PC-3 (cell line): ENCODE measurements around the gene SLC8A3. TPM values are rescaled to one million over a fixed set of nuclear protein-coding genes. Genes with fewer than 3 reads are reported as not detected.

Experiments
- ATAC-seq: fragments of 200-7000 bp; cut with Tn5 transposase; 2 replicates; pipeline ENCODE4 v1.9.1; 2020; ENCODE audit warnings: mild to moderate bottlenecking, moderate library complexity
- BruUV-seq: library from RNA; stranded (reverse); fragments of 400-500 nt; replicated peaks from 2 replicates; lab custom pipeline; 2021; lab: Mats Ljungman, UMichigan
- CTCF ChIA-PET: fragments of 300-600 bp; sonication (Branson Sonifier 250); formaldehyde crosslinking; loops from one replicate; lab custom pipeline; 2022; ENCODE audit warnings: antibody characterized with exemption; lab: Charles Lee
- POLR2A ChIA-PET: fragments of 300-600 bp; sonication (Branson Sonifier 250); formaldehyde crosslinking; loops from one replicate; lab custom pipeline; 2022; ENCODE audit warnings: antibody characterized with exemption; ENCODE audit not compliant: unreplicated experiment; lab: Charles Lee
- DNase-seq: peaks from one replicate; pipeline ENCODE4 v3.0.0-alpha.2; 2015
- H2AFZ ChIP-seq: fragments of 300-600 bp; sonication (generic); 2 replicates; pipeline ENCODE4 v1.6.0; 2016; ENCODE audit warnings: antibody characterized with exemption, low read length
- H3F3A ChIP-seq: fragments of 300-600 bp; sonication (generic); one replicate; pipeline ENCODE4 v1.6.0; 2017; ENCODE audit warnings: antibody characterized with exemption, low read length, control low read depth, mild to moderate bottlenecking; ENCODE audit not compliant: unreplicated experiment
- H3K27ac ChIP-seq: fragments of 300-600 bp; sonication (generic); 2 replicates; pipeline ENCODE4 v1.5.1; 2016; ENCODE audit warnings: mild to moderate bottlenecking, low read length
- H3K27me3 ChIP-seq: fragments of 300-600 bp; sonication (generic); 2 replicates; pipeline ENCODE4 v1.6.1; 2016; ENCODE audit warnings: low read length, mixed read lengths
- H3K36me3 ChIP-seq: fragments of 300-600 bp; sonication (generic); 2 replicates; pipeline ENCODE4 v1.6.1; 2016; ENCODE audit warnings: low read depth, mixed run types, low read length, mixed read lengths
- H3K4me1 ChIP-seq: fragments of 300-600 bp; sonication (generic); 2 replicates; pipeline ENCODE4 v1.5.1; 2016; ENCODE audit warnings: low read length; ENCODE audit not compliant: insufficient read depth
- H3K4me2 ChIP-seq: fragments of 300-600 bp; sonication (generic); 2 replicates; pipeline ENCODE4 v1.6.0; 2016; ENCODE audit warnings: low read length
- H3K4me3 ChIP-seq: fragments of 300-600 bp; sonication (generic); 2 replicates; pipeline ENCODE4 v1.5.1; 2016; ENCODE audit warnings: mild to moderate bottlenecking, low read length, mixed read lengths
- H3K79me2 ChIP-seq: fragments of 300-600 bp; sonication (generic); 2 replicates; pipeline ENCODE4 v1.6.1; 2017; ENCODE audit warnings: low read length, mixed read lengths
- H3K9ac ChIP-seq: fragments of 300-600 bp; sonication (generic); 2 replicates; pipeline ENCODE4 v1.6.0; 2016; ENCODE audit warnings: mild to moderate bottlenecking, low read length
- H3K9me2 ChIP-seq: fragments of 300-600 bp; sonication (generic); replicated peaks from 2 replicates; pipeline ENCODE4 v1.6.1; 2016; ENCODE audit warnings: mixed run types, low read length, mixed read lengths
- H3K9me3 ChIP-seq: fragments of 300-600 bp; sonication (generic); 2 replicates; pipeline ENCODE4 v1.6.1; 2016; ENCODE audit warnings: low read length, mixed read lengths
- H4K20me1 ChIP-seq: fragments of 300-600 bp; sonication (generic); 2 replicates; pipeline ENCODE4 v1.6.1; 2016; ENCODE audit warnings: low read length, mixed read lengths
- CTCF ChIP-seq: fragments of 300-600 bp; sonication (generic); conservative IDR thresholded peaks from 2 replicates; pipeline ENCODE4 v1.5.1; 2017; ENCODE audit warnings: antibody characterized with exemption, low read depth, mild to moderate bottlenecking, low read length
- EZH2 ChIP-seq: fragments of 300-600 bp; sonication (generic); IDR thresholded peaks from one replicate; pipeline ENCODE4 v1.6.1; 2017; ENCODE audit warnings: antibody characterized with exemption, mild to moderate bottlenecking, low read length; ENCODE audit not compliant: unreplicated experiment
- EZH2phosphoT487 ChIP-seq: fragments of 300-600 bp; sonication (generic); IDR thresholded peaks from 2 replicates; pipeline ENCODE4 v1.6.1; 2018; ENCODE audit warnings: mild to moderate bottlenecking, antibody characterized with exemption, low read length, borderline replicate concordance
- intact Hi-C: fragments of 100-400 bp; cut with micrococcal nuclease; formaldehyde crosslinking; loops from 2 replicates; pipeline ENCODE4 v1.9.0; 2023
- total RNA-seq: library from RNA; depleted of rRNA; stranded (reverse); fragments of >200 nt; gene quantifications from 2 replicates; pipeline ENCODE4 v1.2.3, GENCODE V29; 2014

SLC8A3 gene
- total RNA-seq, 1 experiment from 2014 or later, result not detected

- DNase-seq (no peak), ATAC-seq (no peak)
- Histone ChIP-seq H3K36me3 (no peaks in the 10 kb centered on the region), H4K20me1 (no peaks in the 10 kb centered on the region), H3K4me3 (no peak overlapping the region), H3K4me1 (peaks cover 4% of the 10 kb centered on the region; the same call in 1 of the 2 replicates), H3K9me3 (no peaks in the 10 kb centered on the region), H3K27me3 (peaks cover 23% of the 10 kb centered on the region), H2AFZ (no peak overlapping the region), H3K9ac (no peak overlapping the region), H3F3A (no peaks in the 10 kb centered on the region), H3K79me2 (no peaks in the 10 kb centered on the region), H3K9me2 (no peaks in the 10 kb centered on the region), H3K27ac (no peak overlapping the region), H3K4me2 (no peak overlapping the region)
- POLR2A ChIA-PET, result no interaction called here
- TF ChIP-seq CTCF (0 out of 2 replicates have a peak, but pooled peaks have one; percentile 24), EZH2phosphoT487 (no peak), EZH2 (no peak)
- no TSS peak for BruUV-seq
- intact Hi-C loops, result no loop called here
- CTCF ChIA-PET, result interaction anchor here (0.6 kb wide), 1 partner anchor 366 kb away, joined by 3 read pairs; no protein-coding TSS in a partner anchor
Observed at GRCh38 chr14:70036665-70037064, 152.1 kb downstream of the SLC8A3 start.

- H3K27me3 ChIP-seq, result peaks cover 18% of the 10 kb centered on the region
- no peak overlapping the region for H3K4me3 ChIP-seq
- POLR2A ChIA-PET, result no interaction called here
- BruUV-seq, result no TSS peak
- H4K20me1 ChIP-seq, result no peaks in the 10 kb centered on the region
- H3F3A ChIP-seq, result no peaks in the 10 kb centered on the region
- peaks cover 4% of the 10 kb centered on the region; the same call in 1 of the 2 replicates for H3K4me1 ChIP-seq
- no peak overlapping the region for H3K27ac ChIP-seq
- H3K36me3 ChIP-seq, result no peaks in the 10 kb centered on the region
- DNase-seq (no peak), ATAC-seq (no peak)
- intact Hi-C loops, result no loop called here
- H3K9ac ChIP-seq, result no peak overlapping the region
- no peaks in the 10 kb centered on the region for H3K9me2 ChIP-seq
- no peak overlapping the region for H2AFZ ChIP-seq
- no peaks in the 10 kb centered on the region for H3K79me2 ChIP-seq
- H3K9me3 ChIP-seq, result no peaks in the 10 kb centered on the region
- H3K4me2 ChIP-seq, result no peak overlapping the region
- CTCF ChIA-PET, result no interaction called here
- TF ChIP-seq EZH2phosphoT487, result no peak
- TF ChIP-seq CTCF, result no peak
- TF ChIP-seq EZH2, result no peak
Observed at GRCh38 chr14:70034257-70034656, 154.5 kb downstream of the SLC8A3 start.

- no peak overlapping the region for H3K4me3 ChIP-seq
- DNase-seq, result no peak
- no peak overlapping the region for H3K9ac ChIP-seq
- ChIA-PET CTCF (interaction anchor here (0.7 kb wide), 1 partner anchor 259 kb away, joined by 5 read pairs; no protein-coding TSS in a partner anchor), POLR2A (no interaction called here)
- TF ChIP-seq EZH2phosphoT487 (no peak), CTCF (no peak), EZH2 (no peak)
- ATAC-seq, result no peak
- intact Hi-C loops, result no loop called here
- H3F3A ChIP-seq, result no peaks in the 10 kb centered on the region
- H3K4me2 ChIP-seq, result no peak overlapping the region
- H3K27me3 ChIP-seq, result peaks cover 19% of the 10 kb centered on the region
- BruUV-seq, result no TSS peak
- no peaks in the 10 kb centered on the region for H3K36me3 ChIP-seq
- no peaks in the 10 kb centered on the region for H4K20me1 ChIP-seq
- no peaks in the 10 kb centered on the region for H3K79me2 ChIP-seq
- H3K27ac ChIP-seq, result no peak overlapping the region
- H3K9me2 ChIP-seq, result no peaks in the 10 kb centered on the region
- peaks cover 4% of the 10 kb centered on the region; the same call in 1 of the 2 replicates for H3K4me1 ChIP-seq
- no peak overlapping the region for H2AFZ ChIP-seq
- no peaks in the 10 kb centered on the region for H3K9me3 ChIP-seq
Observed at GRCh38 chr14:70033561-70033960, 155.2 kb downstream of the SLC8A3 start.
